ENCODE measurements around the gene TNFSF8.

TNFSF8 gene

DNA sequence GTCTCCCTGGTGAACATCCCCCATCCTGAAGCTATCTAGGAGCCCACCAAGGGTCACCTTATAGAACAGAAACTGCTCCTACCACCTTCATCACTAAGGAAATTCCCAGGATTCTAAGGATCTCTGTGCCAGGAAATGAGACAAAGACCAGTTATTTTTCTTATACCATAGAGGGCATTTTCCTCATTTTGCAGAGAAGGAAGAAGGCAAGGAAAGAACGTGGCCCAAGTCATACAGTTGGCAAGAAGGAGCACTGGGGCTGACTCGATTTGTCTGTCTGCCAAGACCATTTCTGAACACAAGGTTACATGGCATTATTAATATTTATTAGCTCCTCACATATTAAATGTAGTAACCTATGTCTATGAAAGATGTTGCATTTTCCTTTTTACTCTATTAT, 74.9 kb downstream of the TNFSF8 start:
- CTCF ChIA-PET = interaction anchor here (1.0 to 1.4 kb wide), 3 partner anchors 13 to 174 kb away, joined by 3 read pairs; no protein-coding TSS in a partner anchor
- DNase-seq (ENCODE audit: extremely low spot score) = no peak
- TF ChIP-seq, protein P1, sequence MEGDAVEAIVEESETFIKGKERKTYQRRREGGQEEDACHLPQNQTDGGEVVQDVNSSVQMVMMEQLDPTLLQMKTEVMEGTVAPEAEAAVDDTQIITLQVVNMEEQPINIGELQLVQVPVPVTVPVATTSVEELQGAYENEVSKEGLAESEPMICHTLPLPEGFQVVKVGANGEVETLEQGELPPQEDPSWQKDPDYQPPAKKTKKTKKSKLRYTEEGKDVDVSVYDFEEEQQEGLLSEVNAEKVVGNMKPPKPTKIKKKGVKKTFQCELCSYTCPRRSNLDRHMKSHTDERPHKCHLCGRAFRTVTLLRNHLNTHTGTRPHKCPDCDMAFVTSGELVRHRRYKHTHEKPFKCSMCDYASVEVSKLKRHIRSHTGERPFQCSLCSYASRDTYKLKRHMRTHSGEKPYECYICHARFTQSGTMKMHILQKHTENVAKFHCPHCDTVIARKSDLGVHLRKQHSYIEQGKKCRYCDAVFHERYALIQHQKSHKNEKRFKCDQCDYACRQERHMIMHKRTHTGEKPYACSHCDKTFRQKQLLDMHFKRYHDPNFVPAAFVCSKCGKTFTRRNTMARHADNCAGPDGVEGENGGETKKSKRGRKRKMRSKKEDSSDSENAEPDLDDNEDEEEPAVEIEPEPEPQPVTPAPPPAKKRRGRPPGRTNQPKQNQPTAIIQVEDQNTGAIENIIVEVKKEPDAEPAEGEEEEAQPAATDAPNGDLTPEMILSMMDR (IDR thresholded peaks at IDR 0.05; ENCODE audit: control extremely low read depth, extremely low read depth, low read depth, missing control alignments) = no peak
- POLR2A ChIA-PET = no interaction called here

DNA sequence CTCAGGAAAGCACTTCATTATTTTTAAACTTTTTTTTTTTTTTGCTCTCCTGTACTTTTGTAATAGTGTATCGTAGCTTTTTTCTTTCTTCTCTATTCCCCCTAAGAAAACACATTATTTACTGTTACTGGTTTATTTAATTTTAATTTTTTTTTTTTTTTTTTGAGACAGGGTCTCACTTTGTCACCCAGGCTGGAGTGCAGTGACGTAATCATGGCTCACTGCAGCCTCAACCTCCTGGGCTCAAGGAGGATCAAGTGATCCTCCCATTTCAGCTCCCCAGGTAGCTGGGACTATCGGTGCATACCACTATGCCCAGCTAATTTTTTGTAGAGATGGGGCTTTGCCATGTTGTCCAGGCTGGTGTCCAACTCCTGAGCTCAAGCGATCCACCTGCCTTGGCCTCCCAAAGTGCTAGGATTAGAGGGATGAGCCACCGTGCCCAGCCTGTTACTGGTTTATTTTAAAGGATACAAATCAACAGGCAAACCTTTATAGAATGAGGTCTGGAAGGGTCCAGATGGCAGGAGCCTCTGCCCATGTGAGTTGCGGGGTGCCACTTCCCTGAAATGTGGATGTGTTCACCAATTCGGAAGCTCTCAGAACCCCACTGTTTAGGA, 75.5 kb downstream of the TNFSF8 start:
- CTCF ChIA-PET = interaction anchor here (1.0 kb wide), 2 partner anchors 12 to 174 kb away, joined by 3 read pairs; no protein-coding TSS in a partner anchor
- DNase-seq (ENCODE audit: extremely low spot score) = no peak
- TF ChIP-seq, protein P1 (IDR thresholded peaks at IDR 0.05; ENCODE audit: control extremely low read depth, extremely low read depth, low read depth, missing control alignments) = no peak
- POLR2A ChIA-PET = no interaction called here

DNA sequence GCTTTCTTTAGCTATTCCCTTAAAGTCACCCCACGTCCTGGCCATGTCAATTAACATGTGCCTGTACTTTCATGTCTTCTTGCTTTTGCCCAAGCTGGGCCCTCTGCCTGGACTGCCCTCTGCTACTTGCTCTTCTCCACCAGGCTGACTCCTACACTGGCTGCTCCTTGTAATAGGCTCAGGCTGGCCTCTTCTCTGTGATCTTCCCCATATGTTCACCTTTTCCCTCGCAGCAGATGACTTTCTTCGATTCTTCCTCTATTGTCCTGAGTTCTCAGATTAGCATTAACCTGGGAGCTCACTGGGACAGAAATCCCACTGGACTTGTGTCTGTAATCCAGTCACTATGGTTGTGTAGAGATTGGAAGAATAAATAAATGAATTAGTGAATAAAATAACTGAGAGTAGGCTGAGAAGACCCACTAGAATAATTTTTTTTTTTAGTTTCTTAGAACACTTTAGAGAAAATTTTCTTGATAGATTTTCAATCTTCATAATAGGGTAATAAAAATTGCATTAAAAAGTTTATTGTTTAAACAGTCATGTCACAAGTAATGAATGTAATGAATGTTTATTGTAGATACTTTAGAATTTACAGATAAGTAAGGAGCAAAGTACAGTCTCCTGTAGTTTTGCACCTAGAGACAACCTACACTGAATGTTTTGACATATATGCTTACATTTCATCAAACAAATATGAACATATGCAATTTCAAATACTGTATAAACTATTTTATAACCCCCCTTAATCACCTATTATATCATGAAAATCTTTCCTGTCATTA, 77.1 kb downstream of the TNFSF8 start:
- TF ChIP-seq, protein P1 (IDR thresholded peaks at IDR 0.05; ENCODE audit: control extremely low read depth, extremely low read depth, low read depth, missing control alignments) = no peak
- ChIA-PET POLR2A (no interaction called here), CTCF (no interaction called here)
- no peak for DNase-seq (ENCODE audit: extremely low spot score)

DNA sequence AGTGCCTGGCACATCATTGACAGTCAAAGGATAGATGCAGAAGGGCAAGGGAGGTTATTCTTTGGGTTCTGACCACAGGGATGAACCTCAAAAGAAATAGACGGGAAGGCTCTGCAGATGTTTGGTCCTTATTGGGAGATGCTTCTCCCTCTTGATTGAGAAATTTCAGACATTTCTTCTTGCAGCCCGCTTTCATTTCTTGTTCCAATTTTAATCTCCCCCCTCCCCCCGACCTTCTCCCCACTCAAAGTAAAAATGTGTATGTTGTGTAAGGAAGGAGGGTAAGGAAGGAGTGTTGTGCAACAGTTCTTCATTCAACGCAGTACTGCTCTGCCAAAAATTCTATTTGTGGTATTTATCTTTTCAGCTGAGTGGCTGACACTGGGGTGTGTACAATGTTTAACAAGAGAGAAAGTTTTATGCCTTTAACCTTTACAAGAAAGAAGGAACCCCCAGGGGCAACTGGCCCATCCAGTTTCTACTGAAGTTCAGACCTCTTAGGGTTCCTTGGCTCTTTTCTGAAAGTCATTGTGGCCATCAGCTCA, 78.3 kb downstream of the TNFSF8 start:
- POLR2A ChIA-PET = no interaction called here

DNA sequence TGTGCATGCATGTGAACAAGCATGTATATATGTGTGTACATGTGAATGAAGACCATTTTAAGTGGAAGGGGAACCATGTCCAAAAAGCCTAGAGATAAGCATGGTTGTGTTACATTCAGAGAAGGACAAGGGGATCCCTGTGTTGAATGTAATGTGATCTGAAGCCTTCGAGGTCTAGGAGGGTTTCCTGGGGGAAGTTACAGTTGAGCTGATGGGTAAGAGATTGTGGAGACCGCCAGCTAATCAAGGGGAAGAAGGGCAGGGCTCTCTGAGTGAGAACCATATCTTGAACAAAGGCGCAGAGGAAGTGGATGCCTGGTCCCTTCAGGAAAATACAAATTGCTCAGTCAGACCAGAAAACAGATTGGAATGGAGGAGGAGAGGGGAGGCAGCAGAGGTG, 79.1 kb downstream of the TNFSF8 start:
- POLR2A ChIA-PET = no interaction called here
- TF ChIP-seq, protein P1 (IDR thresholded peaks at IDR 0.05; ENCODE audit: control extremely low read depth, extremely low read depth, low read depth, missing control alignments) = no peak
- DNase-seq (ENCODE audit: extremely low spot score) = no peak
- CTCF ChIA-PET = interaction anchor here (1.1 kb wide), 1 partner anchor 11 kb away, joined by 3 read pairs; no protein-coding TSS in a partner anchor

More for the DNA sequence above, 78.3 kb downstream of the TNFSF8 start:
- TF ChIP-seq, protein P1 (IDR thresholded peaks at IDR 0.05; ENCODE audit: control extremely low read depth, extremely low read depth, low read depth, missing control alignments) = no peak
- no peak for DNase-seq (ENCODE audit: extremely low spot score)
- CTCF ChIA-PET = interaction anchor here (1.1 kb wide), 1 partner anchor 12 kb away, joined by 3 read pairs; no protein-coding TSS in a partner anchor

Measured in GM10248 (cell line).